NT2/D1 (cell line): ENCODE results near the gene ATXN7L2.

Experiments used
- SUZ12 ChIP-seq: IDR thresholded peaks from 2 replicates; pipeline ENCODE4 v1.6.1; 2011; ENCODE audit not compliant: insufficient read length, insufficient read depth; ENCODE audit errors: extremely low read depth
- YY1 ChIP-seq: IDR thresholded peaks from 2 replicates; pipeline ENCODE4 v1.6.1; 2011; ENCODE audit not compliant: insufficient read length, insufficient read depth
- ZNF274 ChIP-seq: IDR thresholded peaks from 2 replicates; pipeline ENCODE4 v1.6.1; 2011; ENCODE audit warnings: mild to moderate bottlenecking, low read depth, low read length

DNA sequence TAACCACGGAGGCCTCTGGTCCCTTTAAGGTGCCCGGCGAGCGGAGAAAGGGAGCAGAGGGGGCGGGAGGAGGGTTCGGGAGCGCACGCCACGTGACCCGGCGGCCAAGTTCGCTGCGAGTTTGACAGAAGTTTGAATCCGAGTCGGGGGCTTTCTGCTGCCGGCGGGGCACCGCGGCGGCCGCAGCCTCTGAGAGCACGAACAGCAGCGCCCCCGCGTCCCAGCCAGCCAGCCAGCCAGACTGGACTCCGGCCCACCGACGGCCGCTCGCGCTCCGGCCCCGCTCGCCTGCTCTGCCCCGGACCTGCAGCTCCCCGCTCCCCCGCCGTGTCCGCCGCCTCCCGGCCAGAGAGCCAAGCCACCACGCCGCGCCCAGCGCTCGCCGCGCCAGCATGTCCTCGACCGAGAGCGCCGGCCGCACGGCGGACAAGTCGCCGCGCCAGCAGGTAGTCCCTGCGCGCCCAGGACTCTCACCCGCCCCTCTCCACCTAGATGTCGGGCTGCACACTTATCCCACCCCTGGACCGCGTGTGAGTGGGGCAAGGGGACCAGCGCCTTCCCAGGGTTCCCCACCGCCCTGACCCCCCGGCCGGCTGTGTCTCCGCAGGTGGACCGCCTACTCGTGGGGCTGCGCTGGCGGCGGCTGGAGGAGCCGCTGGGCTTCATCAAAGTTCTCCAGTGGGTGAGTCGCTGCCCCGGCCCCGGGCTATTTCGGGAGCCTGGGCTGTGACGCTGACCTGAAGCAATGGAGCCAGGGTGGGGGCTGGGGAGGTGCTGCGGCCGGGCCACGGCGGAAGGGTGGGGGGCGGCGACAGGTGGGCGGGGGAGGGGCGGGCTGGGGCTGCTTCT lies 17.0 kb upstream of the ATXN7L2 start, which contains the start of gene SYPL2:
- TF ChIP-seq YY1 (no peak), ZNF274 (no peak), SUZ12 (no peak)
